Measurements from ENCODE around the gene AP2M1.
"Not testable (repeated sequence)": the region's sequence is repeated elsewhere in the genome, so short reads cannot be mapped to it uniquely, and the experiment has no call there.

The AP2M1 gene

DNA sequence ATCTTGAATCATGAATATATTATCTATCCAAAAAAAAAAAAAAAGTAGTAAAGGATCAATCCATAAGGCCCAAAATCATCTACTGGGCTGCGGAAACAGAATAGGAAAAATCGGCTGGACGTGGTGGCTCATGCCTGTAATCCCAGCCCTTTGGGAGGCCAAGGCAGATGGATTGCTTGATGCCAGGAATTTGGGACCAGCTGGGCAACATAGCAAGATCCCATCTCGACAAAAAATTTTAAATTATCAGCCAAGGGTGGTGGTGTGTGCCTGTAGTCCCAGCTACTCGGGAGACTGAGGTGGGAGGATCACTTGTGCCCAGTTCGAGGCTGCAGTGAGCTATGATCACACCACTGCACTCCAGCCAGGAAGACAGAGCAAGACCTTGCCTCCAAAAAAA lies 25.5 kb upstream of the AP2M1 start:
- Histone ChIP-seq H3K27me3 (no peaks in the 10 kb centered on the region), H3K9me3 (no peaks in the 10 kb centered on the region), H3K27ac (no peak overlapping the region), H3K36me3 (peaks cover 25% of the 10 kb centered on the region), H3K4me1 (ENCODE audit: control insufficient read depth in 1 of 2, insufficient read depth in 1 of 2, low read depth in 1 of 2, low read length in 1 of 2) (peaks cover 5 to 6% of the 10 kb centered on the region in 2 experiments), H3K4me3 (ENCODE audit: low read depth in 1 of 2, low read length in 1 of 2) (no peak overlapping the region)
- TF ChIP-seq, protein P1, sequence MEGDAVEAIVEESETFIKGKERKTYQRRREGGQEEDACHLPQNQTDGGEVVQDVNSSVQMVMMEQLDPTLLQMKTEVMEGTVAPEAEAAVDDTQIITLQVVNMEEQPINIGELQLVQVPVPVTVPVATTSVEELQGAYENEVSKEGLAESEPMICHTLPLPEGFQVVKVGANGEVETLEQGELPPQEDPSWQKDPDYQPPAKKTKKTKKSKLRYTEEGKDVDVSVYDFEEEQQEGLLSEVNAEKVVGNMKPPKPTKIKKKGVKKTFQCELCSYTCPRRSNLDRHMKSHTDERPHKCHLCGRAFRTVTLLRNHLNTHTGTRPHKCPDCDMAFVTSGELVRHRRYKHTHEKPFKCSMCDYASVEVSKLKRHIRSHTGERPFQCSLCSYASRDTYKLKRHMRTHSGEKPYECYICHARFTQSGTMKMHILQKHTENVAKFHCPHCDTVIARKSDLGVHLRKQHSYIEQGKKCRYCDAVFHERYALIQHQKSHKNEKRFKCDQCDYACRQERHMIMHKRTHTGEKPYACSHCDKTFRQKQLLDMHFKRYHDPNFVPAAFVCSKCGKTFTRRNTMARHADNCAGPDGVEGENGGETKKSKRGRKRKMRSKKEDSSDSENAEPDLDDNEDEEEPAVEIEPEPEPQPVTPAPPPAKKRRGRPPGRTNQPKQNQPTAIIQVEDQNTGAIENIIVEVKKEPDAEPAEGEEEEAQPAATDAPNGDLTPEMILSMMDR (IDR thresholded peaks at IDR 0.05): no peak

DNA sequence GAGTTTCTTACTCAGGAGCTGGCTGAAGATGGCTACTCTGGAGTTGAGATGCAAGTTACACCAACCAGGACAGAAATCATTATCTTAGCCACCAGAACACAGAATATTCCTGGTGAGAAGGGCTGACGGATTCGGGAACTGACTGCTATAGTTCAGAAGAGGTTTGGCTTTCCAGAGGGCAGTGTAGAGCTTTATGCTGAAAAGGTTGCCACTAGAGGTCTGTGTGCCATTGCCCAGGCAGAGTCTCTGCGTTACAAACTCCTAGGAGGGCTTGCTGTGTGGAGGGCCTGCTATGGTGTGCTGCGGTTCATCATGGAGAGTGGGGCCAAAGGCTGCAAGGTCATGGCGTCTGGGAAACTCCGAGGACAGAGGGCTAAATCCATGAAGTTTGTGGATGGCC lies 24.9 kb upstream of the AP2M1 start:
- not testable (repeated sequence) for H3K27me3 ChIP-seq; H3K4me1 ChIP-seq (ENCODE audit: control insufficient read depth in 1 of 2, insufficient read depth in 1 of 2, low read depth in 1 of 2, low read length in 1 of 2); H3K27ac ChIP-seq; H3K4me3 ChIP-seq (ENCODE audit: low read depth in 1 of 2, low read length in 1 of 2); H3K9me3 ChIP-seq
- peaks cover 18% of the 10 kb centered on the region for H3K36me3 ChIP-seq

DNA sequence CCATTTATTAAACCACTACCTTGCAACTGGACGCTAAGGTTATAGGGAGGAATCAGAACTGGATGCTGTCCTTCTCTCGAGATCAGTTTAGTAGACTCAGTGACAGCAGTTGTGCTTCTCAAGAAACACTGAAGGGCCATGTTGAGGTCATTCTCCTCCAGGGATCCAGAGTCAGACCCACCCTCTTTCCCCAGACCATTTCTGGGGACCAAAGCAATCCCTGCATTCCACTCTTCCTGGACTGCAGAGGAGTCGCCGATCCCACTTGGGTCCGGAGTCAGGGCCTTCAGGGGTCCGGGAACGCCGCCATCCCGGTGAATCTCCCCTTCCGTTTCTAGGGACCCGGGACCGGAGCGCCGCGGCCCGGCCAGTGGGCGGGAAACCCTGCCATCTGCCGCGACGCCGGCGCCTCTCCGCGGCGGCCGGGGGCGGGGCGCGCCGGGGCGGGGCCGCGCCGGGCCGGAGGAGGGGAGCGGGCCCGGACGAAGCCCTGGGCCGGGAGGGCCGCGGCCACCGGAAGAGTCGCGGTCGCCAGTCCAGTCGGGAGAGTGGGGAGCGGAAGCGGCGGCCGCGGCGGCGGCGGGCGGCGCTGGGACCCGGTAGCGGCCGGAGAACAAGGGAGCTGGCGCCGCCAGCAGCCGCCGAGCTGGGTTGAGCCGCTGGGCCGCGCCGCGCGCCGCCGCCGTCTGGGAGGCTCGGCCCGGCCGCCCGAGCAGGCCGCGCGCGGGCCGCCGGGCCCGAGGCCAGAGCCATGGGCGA lies 19.6 kb upstream of the AP2M1 start, which contains the start of gene DVL3:
Gene DVL3 (plus strand): TSS at position 493 of the 759 bp plus-strand sequence. CDS start 259 bp downstream, at position 752.
- TF ChIP-seq, protein P1 (IDR thresholded peaks at IDR 0.05): no peak
- Histone ChIP-seq H3K4me3 (ENCODE audit: low read depth in 1 of 2, low read length in 1 of 2) (peak within 1 kb of the TSS; percentile 85 to 91), H3K9me3 (no peaks in the 10 kb centered on the region), H3K4me1 (ENCODE audit: control insufficient read depth in 1 of 2, insufficient read depth in 1 of 2, low read depth in 1 of 2, low read length in 1 of 2) (peaks cover 32% of the 10 kb centered on the region in 2 experiments), H3K27me3 (no peaks in the 10 kb centered on the region), H3K27ac (peak within 1 kb of the TSS; percentile 78), H3K36me3 (no peaks in the 10 kb centered on the region)

DNA sequence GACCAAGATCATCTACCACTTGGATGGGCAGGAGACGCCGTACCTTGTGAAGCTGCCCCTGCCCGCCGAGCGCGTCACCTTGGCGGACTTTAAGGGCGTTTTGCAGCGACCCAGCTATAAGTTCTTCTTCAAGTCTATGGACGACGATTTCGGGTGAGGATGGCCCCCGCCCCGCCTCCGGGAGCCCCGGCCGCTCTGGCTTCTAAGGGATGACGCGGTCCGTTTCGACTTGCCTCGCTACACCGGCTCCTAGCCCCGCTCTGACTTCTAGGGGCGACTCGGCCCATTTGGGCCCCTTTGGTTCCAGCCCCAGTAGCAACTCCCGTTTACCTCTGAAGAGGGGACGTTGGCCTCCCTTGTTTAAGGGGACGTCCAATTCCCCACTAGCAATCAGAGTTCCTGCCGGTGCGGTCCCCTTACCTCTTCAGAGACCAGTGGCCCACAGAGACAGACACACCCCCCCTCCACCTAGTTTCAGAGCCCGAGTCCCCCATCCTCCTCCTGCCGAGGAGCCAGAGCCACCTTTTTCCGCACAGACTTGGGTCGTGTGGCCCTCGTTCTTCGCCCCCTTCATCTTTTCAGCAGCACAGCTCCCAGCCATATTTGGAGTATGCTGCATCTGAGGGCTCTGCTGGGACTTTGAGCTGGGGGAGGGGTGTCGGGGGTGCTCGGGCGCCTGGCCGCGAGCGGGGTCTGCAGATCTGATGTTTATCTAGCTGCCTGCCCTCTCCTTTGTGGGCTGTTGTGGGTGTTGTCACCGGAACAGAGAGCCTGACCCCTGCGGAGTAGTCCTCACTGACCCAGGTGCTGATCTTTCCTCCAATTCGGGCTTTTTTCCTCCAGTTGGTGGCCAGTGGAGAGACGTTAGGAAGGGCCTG lies 18.8 kb upstream of the AP2M1 start:
- Histone ChIP-seq H3K4me3 (ENCODE audit: low read depth in 1 of 2, low read length in 1 of 2) (peak overlapping the region; percentile 85 to 91), H3K9me3 (no peaks in the 10 kb centered on the region), H3K27me3 (no peaks in the 10 kb centered on the region), H3K4me1 (ENCODE audit: control insufficient read depth in 1 of 2, insufficient read depth in 1 of 2, low read depth in 1 of 2, low read length in 1 of 2) (peaks cover 32% of the 10 kb centered on the region in 2 experiments), H3K27ac (peak overlapping the region; percentile 78), H3K36me3 (no peaks in the 10 kb centered on the region)
- TF ChIP-seq, protein P1 (IDR thresholded peaks at IDR 0.05): no peak

DNA sequence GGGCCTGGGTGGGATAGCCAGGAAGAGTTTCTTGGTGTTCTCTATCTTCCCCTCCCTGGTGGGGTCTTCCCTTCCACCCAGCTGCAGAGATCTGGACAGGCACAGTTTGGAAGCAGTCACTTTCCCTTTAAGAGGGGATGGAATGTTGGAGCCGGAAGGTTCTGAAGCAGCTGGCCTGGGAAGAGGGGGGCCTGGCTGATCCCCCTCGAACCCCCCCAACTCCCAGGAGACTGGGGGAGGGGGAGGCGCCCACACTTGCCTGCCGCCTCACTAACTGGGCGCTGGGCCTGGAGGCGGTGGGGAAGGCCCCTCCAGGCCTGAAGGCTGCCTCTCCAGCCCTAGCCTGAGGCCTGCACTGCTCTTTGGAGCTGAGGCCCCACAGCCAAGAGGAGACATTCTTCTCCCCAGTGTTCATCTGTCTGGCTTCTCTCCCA lies 18.1 kb upstream of the AP2M1 start:
- H3K4me3 ChIP-seq (ENCODE audit: low read depth in 1 of 2, low read length in 1 of 2): peak overlapping the region; percentile 85 to 91
- H3K9me3 ChIP-seq: no peaks in the 10 kb centered on the region
- peaks cover 32% of the 10 kb centered on the region in 2 experiments for H3K4me1 ChIP-seq (ENCODE audit: control insufficient read depth in 1 of 2, insufficient read depth in 1 of 2, low read depth in 1 of 2, low read length in 1 of 2)
- H3K36me3 ChIP-seq: no peaks in the 10 kb centered on the region
- no peaks in the 10 kb centered on the region for H3K27me3 ChIP-seq
- H3K27ac ChIP-seq: peak overlapping the region; percentile 78
- TF ChIP-seq, protein P1 (IDR thresholded peaks at IDR 0.05): no peak

Data from neutrophil (primary cell).